K562 (cell line): ENCODE results near the gene MAPKAPK3. TPM values are rescaled to one million over a fixed set of nuclear protein-coding genes. Genes with fewer than 3 reads are reported as not detected.

Source experiments
- ATAC-seq: fragments of 200-7000 bp; cut with Tn5 transposase; 3 replicates; pipeline ENCODE4 v1.9.1; 2020; ENCODE audit warnings: moderate library complexity
- BruUV-seq: library from RNA; stranded (reverse); fragments of 400-500 nt; replicated peaks from 2 replicates; lab custom pipeline; 2021; lab: Mats Ljungman, UMichigan
- CTCF ChIA-PET: fragments of 300-600 bp; formaldehyde crosslinking; extraction: SDS; loops from one replicate; lab custom pipeline; 2021; ENCODE audit warnings: low intra/inter-chr PET ratio; lab: Yijun Ruan, JAX
- POLR2A ChIA-PET: fragments of 300-600, 350-650 bp; sonication (Branson Sonifier 250); formaldehyde crosslinking; extraction: SDS; loops from one replicate; lab custom pipeline; 2021; ENCODE audit warnings: antibody characterized with exemption, inconsistent platforms; lab: Yijun Ruan, JAX
- DNase-seq, 4 experiments: peaks; one replicate each; pipeline versions ENCODE4 v3.0.0 to v3.0.0-alpha.2; 2011 to 2018; ENCODE audit warnings: low spot score in 3 of 4, mixed read lengths in 3 of 4; ENCODE audit errors: extremely low read depth in 1 of 4
- FAIRE-seq: peaks from 2 replicates; lab custom pipeline; 2011; peaks lifted over from hg19 to GRCh38; lab: Jason Lieb, UNC
- H2AFZ ChIP-seq: 2 replicates; pipeline ENCODE4 v1.6.0; 2011; ENCODE audit warnings: low read depth, low read length, control low read depth, inconsistent platforms
- H3K27ac ChIP-seq: fragments of 200-600 bp; 3 replicates; pipeline ENCODE4 v1.8.0; 2011; ENCODE audit warnings: low read depth, mild to moderate bottlenecking, control low read depth, inconsistent platforms, low read length, moderate library complexity, mixed read lengths; ENCODE audit errors: extremely low read depth
- H3K27me3 ChIP-seq, 2 experiments: fragments of 300-600 bp in 1 of 2; 2 replicates in 1 of 2; 3 replicates in 1 of 2; pipeline versions ENCODE4 v1.6.0 to v1.8.0; 2011; ENCODE audit warnings: inconsistent platforms in 2 of 2, low read length in 2 of 2, mild to moderate bottlenecking in 1 of 2, mixed read lengths in 1 of 2, moderate library complexity in 1 of 2; ENCODE audit not compliant: control insufficient read depth in 2 of 2, insufficient read depth in 2 of 2
- H3K36me3 ChIP-seq: fragments of 300-600 bp; 3 replicates; pipeline ENCODE4 v1.8.0; 2011; ENCODE audit warnings: mild to moderate bottlenecking, low read length, inconsistent platforms; ENCODE audit not compliant: control insufficient read depth, insufficient read depth
- H3K4me1 ChIP-seq, 2 experiments: fragments of 200-600 bp in 1 of 2; replicated peaks in 1 of 2; 2 replicates in 1 of 2; 3 replicates in 1 of 2; pipeline versions ENCODE4 v1.5.1 to v1.8.0; 2011; ENCODE audit warnings: inconsistent platforms in 2 of 2, low read length in 2 of 2, mild to moderate bottlenecking in 1 of 2, mixed read lengths in 1 of 2, moderate library complexity in 1 of 2; ENCODE audit not compliant: control insufficient read depth in 2 of 2, insufficient read depth in 2 of 2
- H3K4me2 ChIP-seq: 2 replicates; pipeline ENCODE4 v1.6.1; 2011; ENCODE audit warnings: low read length, control low read depth, inconsistent platforms, mixed read lengths; ENCODE audit not compliant: insufficient read depth
- H3K4me3 ChIP-seq: fragments of 200-600 bp; sonication (generic), shearing (Covaris generic); 2 replicates; pipeline ENCODE4 v1.5.1; 2016; ENCODE audit warnings: control low read depth, inconsistent platforms
- H3K79me2 ChIP-seq: fragments of 200-600 bp; 3 replicates; pipeline ENCODE4 v1.8.0; 2011; ENCODE audit warnings: low read length, inconsistent platforms; ENCODE audit not compliant: control insufficient read depth, insufficient read depth
- H3K9ac ChIP-seq, 2 experiments: 2 replicates each; pipeline versions ENCODE4 v1.6.0 to v1.6.1; 2011; ENCODE audit warnings: low read depth in 2 of 2, low read length in 2 of 2, control low read depth in 1 of 2, inconsistent platforms in 1 of 2, mild to moderate bottlenecking in 1 of 2, mixed read lengths in 1 of 2; ENCODE audit not compliant: insufficient read depth in 1 of 2
- H3K9me1 ChIP-seq: one replicate; pipeline ENCODE4 v1.6.0; 2011; ENCODE audit warnings: inconsistent platforms, mild to moderate bottlenecking, low read length, moderate library complexity; ENCODE audit not compliant: control insufficient read depth, insufficient read depth
- H3K9me3 ChIP-seq: replicated peaks from 2 replicates; pipeline ENCODE4 v1.5.1; 2011; ENCODE audit warnings: low read depth, low read length, inconsistent platforms; ENCODE audit not compliant: control insufficient read depth, insufficient read depth
- H4K20me1 ChIP-seq: replicated peaks from 2 replicates; pipeline ENCODE4 v1.6.1; 2011; ENCODE audit warnings: low read length, inconsistent platforms, mixed read lengths; ENCODE audit not compliant: control insufficient read depth, insufficient read depth
- AFF4 ChIP-seq: sonication (generic); formaldehyde crosslinking; IDR thresholded peaks from 2 replicates; pipeline ENCODE4 v1.8.0; 2023; ENCODE audit warnings: mild to moderate bottlenecking, missing genetic modification reagents
- BHLHE40 ChIP-seq: IDR thresholded peaks from 2 replicates; pipeline ENCODE4 v1.6.1; 2011; ENCODE audit warnings: low read length, improper control_type of control experiment
- GATAD2A ChIP-seq: fragments of 450-650 bp; IDR thresholded peaks from 2 replicates; pipeline ENCODE4 v1.6.1; 2017
- HMG20B ChIP-seq: fragments of 250-450 bp; sonication (Bioruptor Pico); IDR thresholded peaks from 2 replicates; pipeline ENCODE4 v1.5.0; 2021; ENCODE audit warnings: mild to moderate bottlenecking
- MAFK ChIP-seq: IDR thresholded peaks from 2 replicates; pipeline ENCODE4 v1.6.1; 2011; ENCODE audit warnings: low read length, improper control_type of control experiment
- NONO ChIP-seq, 2 experiments: fragments of 200-400 bp in 1 of 2; fragments of 450-650 bp in 1 of 2; formaldehyde crosslinking in 1 of 2; IDR thresholded peaks; 2 replicates each; pipeline ENCODE4 v1.6.1; 2017; ENCODE audit warnings: low read depth in 2 of 2, mild to moderate bottlenecking in 2 of 2, moderate library complexity in 2 of 2, low read length in 1 of 2
- PHB ChIP-seq: fragments of 250-450 bp; sonication (Bioruptor Pico); IDR thresholded peaks from 2 replicates; pipeline ENCODE4 v1.5.0; 2021
- POLR2A ChIP-seq: fragments of 450-650 bp; conservative IDR thresholded peaks from 2 replicates; pipeline ENCODE4 v1.6.1; 2016
- POLR2B ChIP-seq: fragments of 450-650 bp; IDR thresholded peaks from 2 replicates; pipeline ENCODE4 v1.6.1; 2018; ENCODE audit warnings: low read depth; ENCODE audit not compliant: partially characterized antibody
- SMAD4 ChIP-seq: fragments of 250-450 bp; sonication (Bioruptor Pico); conservative IDR thresholded peaks from 2 replicates; pipeline ENCODE4 v1.8.0; 2021; ENCODE audit warnings: inconsistent platforms, mild to moderate bottlenecking, moderate library complexity
- TAF1 ChIP-seq: IDR thresholded peaks from 2 replicates; pipeline ENCODE4 v1.6.1; 2011; ENCODE audit warnings: mild to moderate bottlenecking, low read length, moderate library complexity; ENCODE audit not compliant: insufficient read depth, control insufficient read depth, severe bottlenecking; ENCODE audit errors: extremely low read depth
- TBP ChIP-seq: optimal IDR thresholded peaks from 2 replicates; pipeline ENCODE3; 2011; ENCODE audit warnings: low read depth, low read length, improper control_type of control experiment
- TRIM28 ChIP-seq: fragments of 450-650 bp; IDR thresholded peaks from 2 replicates; pipeline ENCODE4 v1.6.1; 2017
- ZNF217 ChIP-seq: sonication (generic); formaldehyde crosslinking; IDR thresholded peaks from 2 replicates; pipeline ENCODE4 v1.8.0; 2022; ENCODE audit warnings: mild to moderate bottlenecking, missing genetic modification reagents
- ZNF551 ChIP-seq: fragments of 250-450 bp; sonication (Bioruptor Pico); IDR thresholded peaks from 2 replicates; pipeline ENCODE4 v1.5.0; 2021; ENCODE audit warnings: mild to moderate bottlenecking, moderate library complexity
- WGBS: fragments of 100-300 bp; shearing (Covaris generic); methylation state at CpG from one replicate; pipeline ENCODE4 v1.1.6; 2016; ENCODE audit warnings: low coverage, mixed read lengths; ENCODE audit not compliant: insufficient coverage; ENCODE audit errors: missing lambda C conversion rate; 5-methylcytosine and 5-hydroxymethylcytosine counted together
- in situ Hi-C: fragments of 300-500 bp; cut with MboI; formaldehyde crosslinking; loops from 4 replicates; pipeline ENCODE4 v1.15.0; 2018; ENCODE audit warnings: inconsistent platforms, mixed read lengths
- intact Hi-C: fragments of 100-400 bp; cut with micrococcal nuclease; formaldehyde crosslinking; loops from 2 replicates; pipeline ENCODE4 v1.14.2; 2022
- polyA plus RNA-seq, 8 experiments: library from polyadenylated mRNA; depleted of rRNA in 4 of 8; stranded (reverse) in 5 of 8; unstranded in 3 of 8; fragments of >200 nt; fragmentation: Nextera tagmentation in 2 of 8; fragmentation: Illumina TruSeq in 1 of 8; extraction: Ambion mirVana in 2 of 8; extraction: Trizol in 1 of 8; gene quantifications; 2 replicates each; pipeline versions ENCODE4 v1.2.1 to v1.2.3, GENCODE V29; 2011 to 2014; ENCODE audit warnings: inconsistent platforms in 1 of 8, missing spikeins in 1 of 8
- total RNA-seq, 7 experiments: library from RNA; depleted of rRNA in 6 of 7; stranded (reverse); fragments of >200 nt in 6 of 7; fragmentation: Illumina TruSeq in 2 of 7; extraction: Trizol in 2 of 7; gene quantifications; 2 replicates each; pipeline versions ENCODE4 v1.2.1 to v1.2.3, GENCODE V29; 2011 to 2021; ENCODE audit warnings: low replicate concordance in 1 of 7
- TF ChIP-seq, protein P1 (sequence below), 2 experiments: fragments of 450-650 bp; conservative IDR thresholded peaks; 2 replicates each; pipeline ENCODE4 v1.6.1; 2017; ENCODE audit warnings: mild to moderate bottlenecking in 2 of 2, moderate library complexity in 2 of 2

The MAPKAPK3 gene
- total and polyA plus RNA-seq, 9 of the 15 experiments (the other 6 are each of a cell fraction or from before 2014, with no cell fraction given): 8.0 to 56.4 (median 41.2) TPM

- CTCF ChIA-PET: no interaction called here
- H3K4me1 ChIP-seq: peaks cover 52 to 56% of the 10 kb centered on the region in 2 experiments
- ATAC-seq: no peak
- no peak for FAIRE-seq
- intact Hi-C loops (no loop called here), in situ Hi-C loops (no loop called here)
- H3K4me3 ChIP-seq: peak overlapping the region; percentile 87
- no peaks in the 10 kb centered on the region for H3K9me3 ChIP-seq
- POLR2A ChIA-PET: interaction anchor here (0.5 to 4.8 kb wide), 5 partner anchors 8 to 707 kb away, joined by 3 to 22 read pairs (median 3); partner anchors contain the start of gene HEMK1
- H3K79me2 ChIP-seq: peaks cover 80% of the 10 kb centered on the region
- H3K9me1 ChIP-seq: peaks cover 3% of the 10 kb centered on the region
- peak overlapping the region; percentile 95 for H3K4me2 ChIP-seq
- peak overlapping the region; percentile 87 to 92 for H3K9ac ChIP-seq
- H2AFZ ChIP-seq: no peak overlapping the region
- H4K20me1 ChIP-seq: peaks cover 36% of the 10 kb centered on the region
- no peak for DNase-seq
- 42% methylated on average over 4 of the region's 5 CpGs for WGBS
- peak overlapping the region; percentile 85 for H3K27ac ChIP-seq
- BruUV-seq: no TSS peak
- peaks cover 75% of the 10 kb centered on the region for H3K36me3 ChIP-seq
- H3K27me3 ChIP-seq: no peaks in the 10 kb centered on the region
- TF ChIP-seq ZNF551 (CRISPR knock-in tag) (0 out of 2 replicates have a peak, but pooled peaks have one; percentile 21), SMAD4 (no peak), POLR2B (peak; percentile 22), ZNF217 (CRISPR knock-in tag) (no peak), AFF4 (CRISPR knock-in tag) (no peak), BHLHE40 (peak; percentile 59), NONO (IDR thresholded peaks at IDR 0.05; ENCODE audit: low read depth in 2 of 2, low read length in 1 of 2) (no peak), MAFK (no peak), TBP (no peak), TAF1 (no peak), POLR2A (peak; percentile 44; the same call in 1 of the 2 replicates), TRIM28 (no peak), GATAD2A (no peak), PHB (CRISPR knock-in tag) (0 out of 2 replicates have a peak, but pooled peaks have one; percentile 60), HMG20B (CRISPR knock-in tag) (no peak)
- TF ChIP-seq, protein P1, sequence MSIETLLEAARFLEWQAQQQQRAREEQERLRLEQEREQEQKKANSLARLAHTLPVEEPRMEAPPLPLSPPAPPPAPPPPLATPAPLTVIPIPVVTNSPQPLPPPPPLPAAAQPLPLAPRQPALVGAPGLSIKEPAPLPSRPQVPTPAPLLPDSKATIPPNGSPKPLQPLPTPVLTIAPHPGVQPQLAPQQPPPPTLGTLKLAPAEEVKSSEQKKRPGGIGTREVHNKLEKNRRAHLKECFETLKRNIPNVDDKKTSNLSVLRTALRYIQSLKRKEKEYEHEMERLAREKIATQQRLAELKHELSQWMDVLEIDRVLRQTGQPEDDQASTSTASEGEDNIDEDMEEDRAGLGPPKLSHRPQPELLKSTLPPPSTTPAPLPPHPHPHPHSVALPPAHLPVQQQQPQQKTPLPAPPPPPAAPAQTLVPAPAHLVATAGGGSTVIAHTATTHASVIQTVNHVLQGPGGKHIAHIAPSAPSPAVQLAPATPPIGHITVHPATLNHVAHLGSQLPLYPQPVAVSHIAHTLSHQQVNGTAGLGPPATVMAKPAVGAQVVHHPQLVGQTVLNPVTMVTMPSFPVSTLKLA (conservative IDR thresholded peaks at IDR 0.05): peak; percentile 67 to 69
Observed at GRCh38 chr3:50605901-50606326, 11.0 kb upstream of the MAPKAPK3 start.
